Right lobe of liver (tissue), 4 donors: ENCODE measurements around the gene STK17A.

Source experiments
- CTCF ChIP-seq, 4 donors: fragments of 200-600 bp in 3 of 4; fragments of 450-650 bp in 1 of 4; IDR thresholded peaks; one replicate each; pipeline versions ENCODE4 v1.5.1 to v1.8.0; 2016 to 2022; ENCODE audit warnings: antibody characterized with exemption in 4 of 4, mild to moderate bottlenecking in 2 of 4
- POLR2A ChIP-seq: fragments of 450-650 bp; IDR thresholded peaks from one replicate; pipeline ENCODE4 v1.6.1; 2017; ENCODE audit warnings: antibody characterized with exemption, mild to moderate bottlenecking
- donor health status: DM: no; HTN: no; CAD: no.
- donor health status: DM: no; HTN: no; CAD: no.
- donor health status: DM: no; HTN: yes; CAD: no.

GRCh38 chr7:43583424-43584194 is 701 bp downstream of the STK17A start:
- TF ChIP-seq POLR2A (no peak), CTCF (IDR thresholded peaks at IDR 0.05) (peak in 1 of 4 donors; percentile 26)
